ENCODE measurements around the gene TCEA2. TPM values are rescaled to one million over a fixed set of nuclear protein-coding genes. Genes with fewer than 3 reads are reported as not detected.

The TCEA2 gene
- polyA plus RNA-seq (87.7 and 103 TPM in 2 replicates), polyA minus RNA-seq (39.2 and 39.9 TPM in 2 replicates)

DNA sequence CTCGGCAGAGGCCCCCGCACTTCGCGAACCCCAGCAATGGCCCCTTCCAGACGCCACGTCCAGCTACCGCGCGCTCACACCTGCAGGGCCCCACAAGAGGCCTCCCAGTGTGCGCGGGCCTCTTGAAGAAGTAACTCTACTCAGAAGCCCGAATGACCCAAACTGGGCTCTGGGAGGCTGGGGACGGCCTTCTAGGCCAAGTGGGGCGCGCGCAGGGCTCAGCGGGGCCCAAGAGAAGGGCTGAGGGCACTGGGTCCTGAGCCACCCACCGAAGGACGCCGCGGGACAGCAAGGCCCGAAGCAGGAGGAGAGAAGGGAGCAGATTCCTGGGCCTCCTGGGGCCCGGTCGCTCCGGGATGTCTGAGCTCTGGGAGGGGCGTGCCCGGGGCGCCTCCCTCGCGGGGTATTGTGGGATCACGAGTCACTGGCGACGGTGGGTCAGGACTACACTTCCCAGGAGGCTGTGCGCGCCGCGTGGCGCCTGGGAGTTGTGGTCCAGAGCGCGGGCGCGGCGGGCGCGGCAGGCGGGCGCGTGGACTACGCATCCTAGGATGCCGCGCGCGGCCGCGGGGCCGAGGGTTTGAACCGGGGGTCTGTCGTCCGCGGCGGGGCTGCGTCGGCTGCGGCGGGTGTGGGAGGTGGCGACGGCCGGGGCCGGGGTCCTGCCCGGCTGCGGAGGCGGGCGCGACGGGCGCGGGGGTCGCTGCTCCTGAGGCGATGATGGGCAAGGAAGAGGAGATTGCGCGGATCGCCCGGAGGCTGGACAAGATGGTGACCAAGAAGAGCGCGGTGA is at the start of gene TCEA2:
TCEA2 (plus strand) TSS at position 603 of the 793 bp plus-strand sequence; CDS start at position 718, 115 bp downstream.
- Histone ChIP-seq H3K4me2 (ENCODE audit: low read length) (peak within 1 kb of the TSS; percentile 74), H3K9ac (ENCODE audit: low read length) (peak within 1 kb of the TSS; percentile 83), H2AFZ (ENCODE audit: low read depth, low read length) (peak within 1 kb of the TSS; percentile 91), H4K20me1 (ENCODE audit: insufficient read depth) (no peaks in the 10 kb centered on the region), H3K9me2 (ENCODE audit: insufficient read depth, low read length) (no peaks in the 10 kb centered on the region), H3K79me2 (replicated peaks; ENCODE audit: insufficient read depth, low read length) (peaks cover 7% of the 10 kb centered on the region), H3K9me3 (ENCODE audit: low read length) (no peaks in the 10 kb centered on the region), H3K36me3 (ENCODE audit: insufficient read depth, low read length) (no peaks in the 10 kb centered on the region), H3K27ac (ENCODE audit: low read length) (peak within 1 kb of the TSS; percentile 52), H3K27me3 (ENCODE audit: insufficient read depth, low read depth, low read length) (no peaks in the 10 kb centered on the region), H3K4me3 (ENCODE audit: low read length) (peak within 1 kb of the TSS; percentile 78), H3F3A (ENCODE audit: insufficient read depth, low read length, poor library complexity, severe bottlenecking) (no peaks in the 10 kb centered on the region)
- TF ChIP-seq CTCF (IDR thresholded peaks at IDR 0.05; ENCODE audit: poor library complexity, severe bottlenecking) (peak; percentile 30), EP300 (conservative IDR thresholded peaks at IDR 0.05; ENCODE audit: poor library complexity, severe bottlenecking) (peak; percentile 50), MXI1 (conservative IDR thresholded peaks at IDR 0.05; ENCODE audit: poor library complexity, severe bottlenecking) (peak; percentile 82), TAF1 (IDR thresholded peaks at IDR 0.05; ENCODE audit: low read depth) (no peak), RAD21 (conservative IDR thresholded peaks at IDR 0.05) (peak; percentile 12), EZH2 (IDR thresholded peaks at IDR 0.05; ENCODE audit: borderline replicate concordance, insufficient read depth, low read length, poor library complexity, severe bottlenecking) (no peak), SMC3 (conservative IDR thresholded peaks at IDR 0.05; ENCODE audit: poor library complexity) (no peak), POLR2AphosphoS5 (IDR thresholded peaks at IDR 0.05) (peak; percentile 61)
- TF ChIP-seq, protein P1, sequence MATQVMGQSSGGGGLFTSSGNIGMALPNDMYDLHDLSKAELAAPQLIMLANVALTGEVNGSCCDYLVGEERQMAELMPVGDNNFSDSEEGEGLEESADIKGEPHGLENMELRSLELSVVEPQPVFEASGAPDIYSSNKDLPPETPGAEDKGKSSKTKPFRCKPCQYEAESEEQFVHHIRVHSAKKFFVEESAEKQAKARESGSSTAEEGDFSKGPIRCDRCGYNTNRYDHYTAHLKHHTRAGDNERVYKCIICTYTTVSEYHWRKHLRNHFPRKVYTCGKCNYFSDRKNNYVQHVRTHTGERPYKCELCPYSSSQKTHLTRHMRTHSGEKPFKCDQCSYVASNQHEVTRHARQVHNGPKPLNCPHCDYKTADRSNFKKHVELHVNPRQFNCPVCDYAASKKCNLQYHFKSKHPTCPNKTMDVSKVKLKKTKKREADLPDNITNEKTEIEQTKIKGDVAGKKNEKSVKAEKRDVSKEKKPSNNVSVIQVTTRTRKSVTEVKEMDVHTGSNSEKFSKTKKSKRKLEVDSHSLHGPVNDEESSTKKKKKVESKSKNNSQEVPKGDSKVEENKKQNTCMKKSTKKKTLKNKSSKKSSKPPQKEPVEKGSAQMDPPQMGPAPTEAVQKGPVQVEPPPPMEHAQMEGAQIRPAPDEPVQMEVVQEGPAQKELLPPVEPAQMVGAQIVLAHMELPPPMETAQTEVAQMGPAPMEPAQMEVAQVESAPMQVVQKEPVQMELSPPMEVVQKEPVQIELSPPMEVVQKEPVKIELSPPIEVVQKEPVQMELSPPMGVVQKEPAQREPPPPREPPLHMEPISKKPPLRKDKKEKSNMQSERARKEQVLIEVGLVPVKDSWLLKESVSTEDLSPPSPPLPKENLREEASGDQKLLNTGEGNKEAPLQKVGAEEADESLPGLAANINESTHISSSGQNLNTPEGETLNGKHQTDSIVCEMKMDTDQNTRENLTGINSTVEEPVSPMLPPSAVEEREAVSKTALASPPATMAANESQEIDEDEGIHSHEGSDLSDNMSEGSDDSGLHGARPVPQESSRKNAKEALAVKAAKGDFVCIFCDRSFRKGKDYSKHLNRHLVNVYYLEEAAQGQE (IDR thresholded peaks at IDR 0.05; ENCODE audit: borderline replicate concordance) = no peak

GRCh38 chr20:64015635-64016034 is 47.4 kb upstream of the TCEA2 start:
- no peaks in the 10 kb centered on the region for H3K9me3 ChIP-seq (ENCODE audit: low read length)
- H2AFZ ChIP-seq (ENCODE audit: low read depth, low read length) = no peak overlapping the region
- no peak overlapping the region for H3K27ac ChIP-seq (ENCODE audit: low read length)
- no peaks in the 10 kb centered on the region for H3K9me2 ChIP-seq (ENCODE audit: insufficient read depth, low read length)
- no peak overlapping the region for H3K4me3 ChIP-seq (ENCODE audit: low read length)
- no peaks in the 10 kb centered on the region for H3K79me2 ChIP-seq (replicated peaks; ENCODE audit: insufficient read depth, low read length)
- peaks cover 8% of the 10 kb centered on the region for H3K36me3 ChIP-seq (ENCODE audit: insufficient read depth, low read length)
- no peak overlapping the region for H3K4me2 ChIP-seq (ENCODE audit: low read length)
- no peaks in the 10 kb centered on the region for H3F3A ChIP-seq (ENCODE audit: insufficient read depth, low read length, poor library complexity, severe bottlenecking)
- H3K9ac ChIP-seq (ENCODE audit: low read length) = no peak overlapping the region
- TF ChIP-seq POLR2AphosphoS5 (IDR thresholded peaks at IDR 0.05) (no peak), MXI1 (conservative IDR thresholded peaks at IDR 0.05; ENCODE audit: poor library complexity, severe bottlenecking) (no peak), CTCF (IDR thresholded peaks at IDR 0.05; ENCODE audit: poor library complexity, severe bottlenecking) (no peak), EZH2 (IDR thresholded peaks at IDR 0.05; ENCODE audit: borderline replicate concordance, insufficient read depth, low read length, poor library complexity, severe bottlenecking) (no peak), EP300 (conservative IDR thresholded peaks at IDR 0.05; ENCODE audit: poor library complexity, severe bottlenecking) (no peak), RAD21 (conservative IDR thresholded peaks at IDR 0.05) (no peak), TAF1 (IDR thresholded peaks at IDR 0.05; ENCODE audit: low read depth) (no peak), SMC3 (conservative IDR thresholded peaks at IDR 0.05; ENCODE audit: poor library complexity) (no peak)
- TF ChIP-seq, protein P1 (IDR thresholded peaks at IDR 0.05; ENCODE audit: borderline replicate concordance) = no peak
- H3K27me3 ChIP-seq (ENCODE audit: insufficient read depth, low read depth, low read length) = no peaks in the 10 kb centered on the region
- H4K20me1 ChIP-seq (ENCODE audit: insufficient read depth) = no peaks in the 10 kb centered on the region
